IMR-90 (cell line): Measurements from ENCODE around the gene ERRFI1. TPM values are rescaled to one million over a fixed set of nuclear protein-coding genes. Genes with fewer than 3 reads are reported as not detected.

ENCODE experiments used
- ATAC-seq: fragments of 200-7000 bp; cut with Tn5 transposase; 2 replicates; pipeline ENCODE4 v1.9.1; 2020; ENCODE audit warnings: low read depth, mild to moderate bottlenecking, moderate library complexity
- BruUV-seq: library from RNA; stranded (reverse); fragments of 400-500 nt; replicated peaks from 2 replicates; lab custom pipeline; 2021; lab: Mats Ljungman, UMichigan
- CTCF ChIA-PET: fragments of 300-600 bp; formaldehyde crosslinking; extraction: SDS; loops from one replicate; lab custom pipeline; 2021; ENCODE audit warnings: antibody characterized with exemption; lab: Yijun Ruan, JAX
- POLR2A ChIA-PET: fragments of 300-600 bp; sonication (Branson Sonifier 250); formaldehyde crosslinking; loops from one replicate; lab custom pipeline; 2022; ENCODE audit warnings: antibody characterized with exemption; ENCODE audit not compliant: unreplicated experiment; lab: Charles Lee
- DNase-seq: peaks from one replicate; pipeline ENCODE4 v3.0.0; 2013
- H2AFZ ChIP-seq: replicated peaks from 2 replicates; pipeline ENCODE3; 2013; ENCODE audit warnings: low read length, mild to moderate bottlenecking; ENCODE audit not compliant: poor library complexity
- H2AK5ac ChIP-seq: 2 replicates; pipeline ENCODE4 v1.6.1; 2013; ENCODE audit warnings: low read depth, low read length, inconsistent platforms
- H2AK9ac ChIP-seq: replicated peaks from 2 replicates; pipeline ENCODE3; 2013; ENCODE audit warnings: mild to moderate bottlenecking, low read depth, low read length, moderate library complexity; ENCODE audit not compliant: poor library complexity
- H2BK120ac ChIP-seq: 2 replicates; pipeline ENCODE4 v1.6.1; 2013; ENCODE audit warnings: low read depth, low read length, inconsistent platforms
- H2BK15ac ChIP-seq: 3 replicates; pipeline ENCODE4 v1.6.1; 2013; ENCODE audit warnings: low read depth, low read length, inconsistent platforms
- H2BK20ac ChIP-seq: 2 replicates; pipeline ENCODE4 v1.6.1; 2013; ENCODE audit warnings: low read depth, mild to moderate bottlenecking, inconsistent platforms, low read length, moderate library complexity
- H2BK5ac ChIP-seq: 2 replicates; pipeline ENCODE4 v1.6.1; 2013; ENCODE audit warnings: mild to moderate bottlenecking, low read depth, low read length, inconsistent platforms; ENCODE audit not compliant: poor library complexity, severe bottlenecking
- H3K14ac ChIP-seq: replicated peaks from 2 replicates; pipeline ENCODE4 v1.6.1; 2013; ENCODE audit warnings: low read depth, low read length, inconsistent platforms
- H3K18ac ChIP-seq: 2 replicates; pipeline ENCODE4 v1.6.1; 2013; ENCODE audit warnings: low read depth, low read length, control low read depth
- H3K23ac ChIP-seq: 2 replicates; pipeline ENCODE4 v1.6.1; 2013; ENCODE audit warnings: low read depth, low read length, inconsistent platforms
- H3K27ac ChIP-seq: 2 replicates; pipeline ENCODE4 v1.5.1; 2013; ENCODE audit warnings: mild to moderate bottlenecking, control low read depth, low read length; ENCODE audit not compliant: insufficient read depth
- H3K27me3 ChIP-seq: 2 replicates; pipeline ENCODE4 v1.6.1; 2013; ENCODE audit warnings: low read length; ENCODE audit not compliant: control insufficient read depth, insufficient read depth
- H3K36me3 ChIP-seq: 2 replicates; pipeline ENCODE4 v1.6.1; 2013; ENCODE audit warnings: low read length, mixed read lengths; ENCODE audit not compliant: control insufficient read depth, insufficient read depth
- H3K4ac ChIP-seq: 2 replicates; pipeline ENCODE4 v1.6.1; 2013; ENCODE audit warnings: low read depth, low read length, inconsistent platforms
- H3K4me1 ChIP-seq: 2 replicates; pipeline ENCODE4 v1.6.1; 2013; ENCODE audit warnings: low read length, mixed read lengths; ENCODE audit not compliant: control insufficient read depth, insufficient read depth
- H3K4me2 ChIP-seq: 2 replicates; pipeline ENCODE4 v1.6.1; 2013; ENCODE audit warnings: low read depth, mild to moderate bottlenecking, control low read depth, low read length, moderate library complexity
- H3K4me3 ChIP-seq: 2 replicates; pipeline ENCODE4 v1.5.1; 2013; ENCODE audit warnings: low read depth, mild to moderate bottlenecking, control low read depth, low read length, moderate library complexity; ENCODE audit not compliant: insufficient read depth
- H3K56ac ChIP-seq: 2 replicates; pipeline ENCODE4 v1.6.1; 2013; ENCODE audit warnings: low read length, inconsistent platforms; ENCODE audit not compliant: insufficient read depth; ENCODE audit errors: extremely low read depth
- H3K79me1 ChIP-seq, 2 experiments: 2 replicates each; pipeline ENCODE4 v1.6.1; 2013; ENCODE audit warnings: low read length in 2 of 2, inconsistent platforms in 1 of 2, low read depth in 1 of 2
- H3K9ac ChIP-seq: 2 replicates; pipeline ENCODE4 v1.6.1; 2013; ENCODE audit warnings: low read depth, low read length, control low read depth
- H3K9me1 ChIP-seq: 2 replicates; pipeline ENCODE4 v1.6.1; 2013; ENCODE audit warnings: low read length, inconsistent platforms; ENCODE audit not compliant: insufficient read depth
- H3K9me3 ChIP-seq: 2 replicates; pipeline ENCODE4 v1.6.1; 2013; ENCODE audit warnings: low read length; ENCODE audit not compliant: control insufficient read depth, insufficient read depth
- H4K20me1 ChIP-seq: 2 replicates; pipeline ENCODE4 v1.6.1; 2013; ENCODE audit warnings: low read length, inconsistent platforms; ENCODE audit not compliant: insufficient read depth
- H4K5ac ChIP-seq: 2 replicates; pipeline ENCODE4 v1.6.1; 2013; ENCODE audit warnings: mild to moderate bottlenecking, low read depth, low read length, control low read depth
- H4K8ac ChIP-seq, 2 experiments: 2 replicates each; pipeline ENCODE4 v1.6.1; 2013; ENCODE audit warnings: low read depth in 2 of 2, low read length in 2 of 2, control low read depth in 1 of 2, inconsistent platforms in 1 of 2
- H4K91ac ChIP-seq: 2 replicates; pipeline ENCODE4 v1.6.1; 2013; ENCODE audit warnings: low read depth, low read length, inconsistent platforms; ENCODE audit not compliant: insufficient read depth
- MAFK ChIP-seq: IDR thresholded peaks from 2 replicates; pipeline ENCODE4 v1.6.1; 2012; ENCODE audit warnings: low read depth, low read length, improper control_type of control experiment
- POLR2A ChIP-seq: IDR thresholded peaks from 2 replicates; pipeline ENCODE4 v1.6.1; 2012; ENCODE audit warnings: mild to moderate bottlenecking, low read depth, low read length
- RAD21 ChIP-seq: IDR thresholded peaks from 2 replicates; pipeline ENCODE4 v1.6.1; 2012; ENCODE audit warnings: low read length, improper control_type of control experiment
- RCOR1 ChIP-seq: IDR thresholded peaks from 2 replicates; pipeline ENCODE4 v1.6.1; 2012; ENCODE audit warnings: mild to moderate bottlenecking, low read length, improper control_type of control experiment; ENCODE audit not compliant: insufficient replicate concordance
- RFX5 ChIP-seq: IDR thresholded peaks from 2 replicates; pipeline ENCODE4 v1.8.0; 2012; ENCODE audit warnings: low read depth, mild to moderate bottlenecking, low read length, moderate library complexity
- SMC3 ChIP-seq: fragments of 150-350 bp; IDR thresholded peaks from 2 replicates; pipeline ENCODE4 v1.6.1; 2016; ENCODE audit warnings: low read depth, mild to moderate bottlenecking, antibody characterized with exemption, low read length, moderate library complexity
- WGBS, 2 experiments: methylation state at CpG; one replicate each; pipeline versions ENCODE4 v1.1.5 to v1.1.7; 2013; ENCODE audit warnings: missing lambda C conversion rate in 2 of 2; ENCODE audit not compliant: insufficient read length in 1 of 2; ENCODE audit errors: extremely low coverage in 2 of 2; 5-methylcytosine and 5-hydroxymethylcytosine counted together
- dilution Hi-C: fragments of 300-500 bp; cut with HindIII; formaldehyde crosslinking; loops from one replicate; pipeline ENCODE4 v1.14.3; 2018; ENCODE audit warnings: low sequenced_read_pairs; ENCODE audit not compliant: unreplicated experiment
- in situ Hi-C: fragments of 300-500 bp; cut with MboI; formaldehyde crosslinking; loops from 3 replicates; pipeline ENCODE4 v1.14.3; 2019; ENCODE audit warnings: low sequenced_read_pairs, inconsistent platforms, mixed read lengths
- intact Hi-C: fragments of 100-400 bp; cut with micrococcal nuclease; formaldehyde crosslinking; loops from 2 replicates; pipeline ENCODE4 v1.10.0; 2022
- polyA plus RNA-seq, 3 experiments: library from polyadenylated mRNA; depleted of rRNA; stranded (reverse); fragments of >200 nt; gene quantifications; 2 replicates each; pipeline ENCODE4 v1.2.3, GENCODE V29; 2012; ENCODE audit warnings: low replicate concordance in 1 of 3
- total RNA-seq: library from RNA; depleted of rRNA; stranded (reverse); fragments of >200 nt; gene quantifications from 2 replicates; pipeline ENCODE4 v1.2.3, GENCODE V29; 2012
- TF ChIP-seq, protein P1 (sequence below): conservative IDR thresholded peaks from 2 replicates; pipeline ENCODE4 v1.5.1; 2012; ENCODE audit warnings: mild to moderate bottlenecking, low read depth, low read length, improper control_type of control experiment
- TF ChIP-seq, protein P2 (sequence below): fragments of 150-350 bp; IDR thresholded peaks from 2 replicates; pipeline ENCODE4 v1.6.1; 2017; ENCODE audit warnings: mild to moderate bottlenecking, antibody characterized with exemption, low read length, low read depth

The ERRFI1 gene
- total and polyA plus RNA-seq, 2 of the 4 experiments (the other 2 are of a cell fraction) = 101 to 145 TPM

DNA sequence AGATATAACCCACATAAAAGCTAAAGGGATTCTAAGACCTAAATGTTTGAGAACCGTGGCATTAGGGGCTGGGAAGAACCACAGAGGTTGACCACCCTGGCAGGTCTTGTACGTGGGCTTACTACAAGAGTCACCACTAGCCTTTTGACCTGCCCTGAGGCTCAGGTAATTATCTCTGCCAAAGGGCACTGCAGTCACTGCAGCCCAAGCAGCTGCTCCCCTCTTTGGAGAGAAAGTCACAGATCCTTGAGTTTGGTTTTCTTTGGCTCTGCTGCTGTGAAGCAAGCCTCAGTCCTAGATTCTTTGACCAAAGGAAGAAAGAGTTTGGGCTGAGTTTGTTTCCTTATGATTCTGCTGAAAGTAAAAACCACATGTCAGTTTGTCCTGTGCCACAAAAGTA is 53.0 kb downstream of the ERRFI1 start:
- no peak overlapping the region for H2BK120ac ChIP-seq
- no peak for ATAC-seq
- H3K4me1 ChIP-seq = no peaks in the 10 kb centered on the region; the same call in 1 of the 2 replicates
- H3K23ac ChIP-seq = no peak overlapping the region
- H3K79me1 ChIP-seq = peaks cover 23 to 58% of the 10 kb centered on the region in 2 experiments
- H2AK5ac ChIP-seq = no peak overlapping the region
- H3K36me3 ChIP-seq = peaks cover 30% of the 10 kb centered on the region
- H4K8ac ChIP-seq = no peak overlapping the region
- no peak overlapping the region for H3K27ac ChIP-seq
- H3K9me1 ChIP-seq = no peaks in the 10 kb centered on the region
- BruUV-seq = no TSS peak
- no peak overlapping the region for H2BK15ac ChIP-seq
- no peak overlapping the region for H3K4me3 ChIP-seq
- ChIA-PET CTCF (no interaction called here), POLR2A (no interaction called here)
- dilution Hi-C loops (no loop called here), intact Hi-C loops (no loop called here), in situ Hi-C loops (no loop called here)
- no peak overlapping the region for H2BK5ac ChIP-seq
- H3K18ac ChIP-seq = no peak overlapping the region
- H2BK20ac ChIP-seq = no peak overlapping the region
- H2AFZ ChIP-seq = no peak overlapping the region
- no peak overlapping the region for H3K4me2 ChIP-seq
- no peak overlapping the region for H3K14ac ChIP-seq
- no peaks in the 10 kb centered on the region for H3K27me3 ChIP-seq
- H2AK9ac ChIP-seq = no peak overlapping the region
- DNase-seq = no peak
- H3K4ac ChIP-seq = no peak overlapping the region
- H3K56ac ChIP-seq = no peak overlapping the region
- no peak overlapping the region for H4K91ac ChIP-seq
- H4K20me1 ChIP-seq = peaks cover 18% of the 10 kb centered on the region
- no peak overlapping the region for H3K9ac ChIP-seq
- H4K5ac ChIP-seq = no peak overlapping the region
- WGBS, 2 experiments = 100% methylated on average over 1 of the region's 2 CpGs; no CpG with 5 or more reads in 1 of the 2 experiments
- no peaks in the 10 kb centered on the region for H3K9me3 ChIP-seq
- TF ChIP-seq MAFK = no peak
- TF ChIP-seq, protein P1, sequence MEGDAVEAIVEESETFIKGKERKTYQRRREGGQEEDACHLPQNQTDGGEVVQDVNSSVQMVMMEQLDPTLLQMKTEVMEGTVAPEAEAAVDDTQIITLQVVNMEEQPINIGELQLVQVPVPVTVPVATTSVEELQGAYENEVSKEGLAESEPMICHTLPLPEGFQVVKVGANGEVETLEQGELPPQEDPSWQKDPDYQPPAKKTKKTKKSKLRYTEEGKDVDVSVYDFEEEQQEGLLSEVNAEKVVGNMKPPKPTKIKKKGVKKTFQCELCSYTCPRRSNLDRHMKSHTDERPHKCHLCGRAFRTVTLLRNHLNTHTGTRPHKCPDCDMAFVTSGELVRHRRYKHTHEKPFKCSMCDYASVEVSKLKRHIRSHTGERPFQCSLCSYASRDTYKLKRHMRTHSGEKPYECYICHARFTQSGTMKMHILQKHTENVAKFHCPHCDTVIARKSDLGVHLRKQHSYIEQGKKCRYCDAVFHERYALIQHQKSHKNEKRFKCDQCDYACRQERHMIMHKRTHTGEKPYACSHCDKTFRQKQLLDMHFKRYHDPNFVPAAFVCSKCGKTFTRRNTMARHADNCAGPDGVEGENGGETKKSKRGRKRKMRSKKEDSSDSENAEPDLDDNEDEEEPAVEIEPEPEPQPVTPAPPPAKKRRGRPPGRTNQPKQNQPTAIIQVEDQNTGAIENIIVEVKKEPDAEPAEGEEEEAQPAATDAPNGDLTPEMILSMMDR = no peak
- TF ChIP-seq SMC3 = no peak
- TF ChIP-seq RFX5 = no peak
- TF ChIP-seq, protein P2, sequence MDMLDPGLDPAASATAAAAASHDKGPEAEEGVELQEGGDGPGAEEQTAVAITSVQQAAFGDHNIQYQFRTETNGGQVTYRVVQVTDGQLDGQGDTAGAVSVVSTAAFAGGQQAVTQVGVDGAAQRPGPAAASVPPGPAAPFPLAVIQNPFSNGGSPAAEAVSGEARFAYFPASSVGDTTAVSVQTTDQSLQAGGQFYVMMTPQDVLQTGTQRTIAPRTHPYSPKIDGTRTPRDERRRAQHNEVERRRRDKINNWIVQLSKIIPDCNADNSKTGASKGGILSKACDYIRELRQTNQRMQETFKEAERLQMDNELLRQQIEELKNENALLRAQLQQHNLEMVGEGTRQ = no peak
- no peak for TF ChIP-seq POLR2A
- no peak for TF ChIP-seq RCOR1
- no peak for TF ChIP-seq RAD21
